CD4-positive, alpha-beta T cell treated with Interleukin-6 for 4 hours (primary cell): ENCODE results near the gene PRDM15.

Source experiments
- DNase-seq: peaks from one replicate; pipeline ENCODE4 v3.0.0-alpha.2; 2020; ENCODE audit warnings: mixed read lengths

PRDM15 gene

GRCh38 chr21:41861987-41862386 lies 17.2 kb downstream of the PRDM15 start:
- no peak for DNase-seq

GRCh38 chr21:41861255-41861654 lies 17.9 kb downstream of the PRDM15 start:
- DNase-seq = no peak

- DNase-seq = no peak
These were observed 19.7 kb downstream of the PRDM15 start for GRCh38 chr21:41859297-41859980.

GRCh38 chr21:41858466-41859296 lies 20.5 kb downstream of the PRDM15 start:
- no peak for DNase-seq

- DNase-seq = no peak
These were observed 21.3 kb downstream of the PRDM15 start for GRCh38 chr21:41857771-41858300.

- DNase-seq = no peak
These were observed 22.6 kb downstream of the PRDM15 start for GRCh38 chr21:41856572-41856971.

- DNase-seq = no peak
These were observed 24.6 kb downstream of the PRDM15 start for GRCh38 chr21:41854426-41854995.

GRCh38 chr21:41852929-41853320 lies 26.2 kb downstream of the PRDM15 start:
- no peak for DNase-seq

GRCh38 chr21:41852151-41852928 lies 26.8 kb downstream of the PRDM15 start:
- no peak for DNase-seq

- no peak for DNase-seq
These were observed 27.9 kb downstream of the PRDM15 start for GRCh38 chr21:41851090-41851790.

GRCh38 chr21:41850085-41850484 lies 29.1 kb downstream of the PRDM15 start:
- no peak for DNase-seq

GRCh38 chr21:41848958-41849580 lies 30.1 kb downstream of the PRDM15 start:
- no peak for DNase-seq

GRCh38 chr21:41848533-41848932 lies 30.6 kb downstream of the PRDM15 start:
- DNase-seq = no peak

GRCh38 chr21:41847066-41847804 lies 31.9 kb downstream of the PRDM15 start:
- DNase-seq = no peak

- no peak for DNase-seq
These were observed 32.6 kb downstream of the PRDM15 start for GRCh38 chr21:41846536-41846935.

GRCh38 chr21:41846033-41846317 lies 33.2 kb downstream of the PRDM15 start:
- no peak for DNase-seq

- DNase-seq = no peak
These were observed 33.7 kb downstream of the PRDM15 start for GRCh38 chr21:41845310-41846032.

- DNase-seq = no peak
These were observed 35.6 kb downstream of the PRDM15 start for GRCh38 chr21:41843584-41843983.

GRCh38 chr21:41840880-41841279 lies 38.3 kb downstream of the PRDM15 start:
- DNase-seq = no peak

GRCh38 chr21:41839387-41840000 lies 39.6 kb downstream of the PRDM15 start:
- no peak for DNase-seq
